Muscle layer of colon (tissue), 2 donors: ENCODE results near the gene IP6K3.

Source experiments
- H3K27ac ChIP-seq: one replicate; pipeline ENCODE4 v1.7.0; 2013; ENCODE audit warnings: low read depth, mild to moderate bottlenecking, low read length, moderate library complexity
- H3K27me3 ChIP-seq, 2 donors: one replicate each; pipeline ENCODE4 v1.7.0; 2013; ENCODE audit warnings: low read length in 2 of 2, mild to moderate bottlenecking in 2 of 2; ENCODE audit not compliant: insufficient read depth in 2 of 2, control insufficient read depth in 1 of 2
- H3K36me3 ChIP-seq: one replicate; pipeline ENCODE4 v1.7.0; 2013; ENCODE audit warnings: mild to moderate bottlenecking, low read length; ENCODE audit not compliant: insufficient read depth
- H3K4me1 ChIP-seq: one replicate; pipeline ENCODE4 v1.7.0; 2013; ENCODE audit warnings: mild to moderate bottlenecking, low read length; ENCODE audit not compliant: insufficient read depth
- H3K4me3 ChIP-seq, 2 donors: one replicate each; pipeline ENCODE4 v1.7.0; 2013; ENCODE audit warnings: low read length in 2 of 2, low read depth in 1 of 2, mild to moderate bottlenecking in 1 of 2, moderate library complexity in 1 of 2
- H3K9ac ChIP-seq: one replicate; pipeline ENCODE4 v1.7.0; 2013; ENCODE audit warnings: low read length
- H3K9me3 ChIP-seq: one replicate; pipeline ENCODE4 v1.7.0; 2013; ENCODE audit warnings: mild to moderate bottlenecking, low read length
- donor health status: abdominal sarcoma.
- donor health status: Adenocarcinoma of cecum.

The IP6K3 gene

DNA sequence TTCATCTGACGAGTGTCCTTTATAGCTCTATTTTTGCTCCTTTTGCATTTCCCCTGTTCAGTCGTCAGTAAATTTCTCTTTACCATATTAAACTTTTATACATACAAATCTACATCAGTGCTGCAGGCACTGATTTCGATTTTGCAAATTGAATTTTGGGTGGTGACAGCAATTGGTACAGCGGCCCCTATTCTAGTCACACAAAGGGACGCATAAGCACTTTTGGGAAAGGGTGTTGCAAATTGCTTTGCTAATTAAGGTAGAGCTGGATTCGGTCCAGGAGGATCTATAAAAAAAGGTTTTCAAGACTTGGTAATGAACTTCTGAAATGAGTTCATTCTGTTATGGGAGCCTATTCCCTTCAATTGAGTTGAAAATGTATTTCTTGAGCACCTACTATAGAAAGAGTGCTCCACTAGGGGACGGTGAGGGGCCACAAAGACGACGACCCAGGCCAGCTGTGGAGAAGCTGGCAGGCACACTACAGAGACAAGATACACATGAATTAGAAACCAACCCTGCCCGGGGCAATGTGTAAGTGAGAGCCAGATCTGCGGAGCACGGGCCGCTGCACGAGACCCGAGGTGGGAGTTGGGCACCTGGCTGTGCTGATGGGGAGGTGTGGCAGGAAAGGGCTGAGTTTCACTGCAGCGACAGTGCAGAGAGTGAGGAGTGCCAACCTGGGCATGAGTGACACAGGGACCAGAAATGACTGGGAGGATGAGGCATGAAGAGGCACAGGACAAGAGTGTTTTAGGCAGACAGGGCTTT lies 40.6 kb downstream of the IP6K3 start:
- peaks cover 12% of the 10 kb centered on the region for H3K4me1 ChIP-seq
- no peak overlapping the region for H3K4me3 ChIP-seq
- no peaks in the 10 kb centered on the region for H3K9me3 ChIP-seq
- H3K27me3 ChIP-seq: no peaks in the 10 kb centered on the region
- no peak overlapping the region for H3K27ac ChIP-seq
- H3K9ac ChIP-seq: no peak overlapping the region
- peaks cover 6% of the 10 kb centered on the region for H3K36me3 ChIP-seq

- peaks cover 6% of the 10 kb centered on the region for H3K36me3 ChIP-seq
- no peak overlapping the region for H3K4me3 ChIP-seq
- no peaks in the 10 kb centered on the region for H3K27me3 ChIP-seq
- peaks cover 5% of the 10 kb centered on the region for H3K4me1 ChIP-seq
- no peak overlapping the region for H3K27ac ChIP-seq
- no peak overlapping the region for H3K9ac ChIP-seq
- no peaks in the 10 kb centered on the region for H3K9me3 ChIP-seq
Measured at GRCh38 chr6:33705268-33705885, 41.3 kb downstream of the IP6K3 start.

DNA sequence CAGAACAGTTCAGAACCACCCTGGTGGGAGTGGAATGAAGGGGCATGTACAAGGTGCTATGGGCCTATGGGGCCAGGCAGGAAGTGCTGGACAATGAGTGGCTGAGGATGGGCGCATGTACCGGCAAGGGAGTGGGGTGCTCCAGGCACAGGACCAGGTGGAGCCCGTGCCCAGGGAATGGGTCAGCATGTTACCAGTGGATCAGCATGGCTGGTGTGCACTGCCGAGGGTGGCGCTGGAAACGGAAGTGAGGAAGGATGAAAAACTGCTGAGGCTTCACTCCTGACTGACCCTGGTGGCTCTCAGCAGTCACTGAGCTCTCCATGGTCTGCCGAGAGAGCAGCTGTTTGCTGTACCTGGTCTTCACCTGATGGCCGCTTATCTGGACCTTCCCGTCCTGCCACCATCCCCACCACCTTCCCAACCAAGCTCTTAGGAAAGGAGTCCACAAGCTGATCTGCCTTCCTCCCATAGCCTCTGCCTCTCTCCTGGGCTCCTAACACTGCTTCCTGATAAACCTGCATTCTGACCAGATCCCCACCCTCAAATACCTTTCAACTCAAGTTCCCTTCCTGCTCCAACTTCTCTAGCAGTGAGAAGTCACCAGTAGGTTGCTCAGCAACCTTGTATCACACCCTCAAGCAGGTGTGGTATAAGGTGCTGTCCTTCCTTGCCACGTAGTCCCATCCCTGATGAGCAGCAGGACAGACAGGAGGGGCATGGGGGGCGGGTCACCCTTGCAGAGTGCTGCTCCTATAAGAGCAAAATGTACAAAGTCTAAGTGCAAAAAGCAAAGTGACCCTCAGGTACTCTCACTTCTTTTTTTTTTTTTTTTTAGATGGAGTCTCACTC lies 42.3 kb downstream of the IP6K3 start:
- H3K36me3 ChIP-seq: peaks cover 3% of the 10 kb centered on the region
- no peaks in the 10 kb centered on the region for H3K4me1 ChIP-seq
- H3K9ac ChIP-seq: no peak overlapping the region
- no peak overlapping the region for H3K4me3 ChIP-seq
- no peaks in the 10 kb centered on the region for H3K9me3 ChIP-seq
- no peaks in the 10 kb centered on the region for H3K27me3 ChIP-seq
- no peak overlapping the region for H3K27ac ChIP-seq

GRCh38 chr6:33702345-33702977 lies 44.2 kb downstream of the IP6K3 start:
- H3K36me3 ChIP-seq: no peaks in the 10 kb centered on the region
- H3K9ac ChIP-seq: no peak overlapping the region
- H3K27me3 ChIP-seq: no peaks in the 10 kb centered on the region
- H3K9me3 ChIP-seq: no peaks in the 10 kb centered on the region
- H3K27ac ChIP-seq: no peak overlapping the region
- no peak overlapping the region for H3K4me3 ChIP-seq
- no peaks in the 10 kb centered on the region for H3K4me1 ChIP-seq

DNA sequence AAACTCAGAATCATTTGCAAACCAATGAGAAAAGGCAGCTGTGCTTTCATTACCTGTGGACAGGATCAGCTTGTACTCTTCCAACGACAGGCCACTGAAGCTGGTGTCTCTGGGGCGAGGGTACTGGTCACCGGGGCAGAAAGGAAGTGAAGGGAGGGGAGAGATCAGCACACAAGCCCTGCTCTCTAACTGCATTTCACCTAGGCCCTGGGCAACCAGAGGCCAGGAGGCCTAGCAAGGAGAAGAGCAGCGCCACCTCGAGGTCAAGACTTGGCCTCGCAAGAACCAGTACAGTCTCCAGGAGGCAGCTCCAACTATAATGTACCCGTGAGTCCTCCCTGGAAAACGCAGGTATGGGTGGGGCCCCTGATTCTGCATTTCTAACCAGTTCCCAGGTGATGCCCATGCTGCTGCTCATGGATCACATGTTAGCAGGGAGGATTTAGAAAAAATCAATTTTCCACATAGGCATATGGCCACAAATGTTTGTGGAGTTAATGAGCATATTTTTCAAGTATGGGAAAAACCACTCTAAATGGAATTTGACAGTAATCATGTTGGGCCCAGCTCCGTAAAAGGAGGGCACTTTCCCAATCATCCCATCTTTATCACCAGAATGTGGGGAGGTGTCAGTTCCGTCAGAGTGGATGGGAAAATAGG lies 46.2 kb downstream of the IP6K3 start:
- Histone ChIP-seq H3K9ac (no peak overlapping the region), H3K9me3 (no peaks in the 10 kb centered on the region), H3K27ac (no peak overlapping the region), H3K4me1 (peaks cover 10% of the 10 kb centered on the region), H3K27me3 (no peaks in the 10 kb centered on the region), H3K36me3 (peaks cover 10% of the 10 kb centered on the region), H3K4me3 (no peak overlapping the region)

DNA sequence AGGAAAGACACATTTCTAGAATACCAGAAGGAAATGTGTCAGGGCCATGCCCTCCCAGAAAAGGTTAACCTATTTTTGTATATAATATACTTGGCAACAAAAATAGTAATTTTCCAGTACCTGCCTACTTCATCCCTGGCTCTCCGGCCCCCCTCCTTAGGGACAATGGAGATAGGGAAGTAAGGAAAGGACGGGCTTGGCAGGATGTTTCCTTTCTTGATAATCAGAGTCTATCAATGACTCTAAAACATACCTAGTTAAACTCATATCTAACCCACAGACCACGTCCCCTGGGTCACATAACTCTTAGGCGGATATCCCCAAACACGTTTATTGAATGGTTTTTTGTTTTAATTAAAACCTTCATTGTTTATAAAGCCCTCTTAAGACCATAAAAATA lies 47.0 kb downstream of the IP6K3 start:
- H3K4me1 ChIP-seq: peaks cover 16% of the 10 kb centered on the region
- H3K27me3 ChIP-seq: no peaks in the 10 kb centered on the region
- no peaks in the 10 kb centered on the region for H3K9me3 ChIP-seq
- H3K36me3 ChIP-seq: peaks cover 17% of the 10 kb centered on the region
- H3K4me3 ChIP-seq: no peak overlapping the region
- H3K9ac ChIP-seq: no peak overlapping the region
- H3K27ac ChIP-seq: no peak overlapping the region

- Histone ChIP-seq H3K4me1 (peaks cover 16% of the 10 kb centered on the region), H3K36me3 (peaks cover 17% of the 10 kb centered on the region), H3K27me3 (no peaks in the 10 kb centered on the region), H3K27ac (no peak overlapping the region), H3K9ac (no peak overlapping the region), H3K4me3 (no peak overlapping the region), H3K9me3 (no peaks in the 10 kb centered on the region)
Measured at GRCh38 chr6:33699131-33699530, 47.6 kb downstream of the IP6K3 start.

- no peak overlapping the region for H3K9ac ChIP-seq
- no peaks in the 10 kb centered on the region for H3K27me3 ChIP-seq
- no peak overlapping the region for H3K27ac ChIP-seq
- H3K36me3 ChIP-seq: peaks cover 17% of the 10 kb centered on the region
- no peaks in the 10 kb centered on the region for H3K9me3 ChIP-seq
- no peak overlapping the region for H3K4me3 ChIP-seq
- peaks cover 20% of the 10 kb centered on the region for H3K4me1 ChIP-seq
Measured at GRCh38 chr6:33698494-33698893, 48.2 kb downstream of the IP6K3 start.

- no peak overlapping the region for H3K27ac ChIP-seq
- H3K27me3 ChIP-seq: no peaks in the 10 kb centered on the region
- H3K36me3 ChIP-seq: peaks cover 17% of the 10 kb centered on the region
- H3K4me3 ChIP-seq: no peak overlapping the region
- no peaks in the 10 kb centered on the region for H3K9me3 ChIP-seq
- no peak overlapping the region for H3K9ac ChIP-seq
- H3K4me1 ChIP-seq: peaks cover 24% of the 10 kb centered on the region
Measured at GRCh38 chr6:33697845-33698244, 48.9 kb downstream of the IP6K3 start.

- Histone ChIP-seq H3K4me1 (peaks cover 24% of the 10 kb centered on the region), H3K4me3 (no peak overlapping the region), H3K27ac (no peak overlapping the region), H3K27me3 (no peaks in the 10 kb centered on the region), H3K9ac (no peak overlapping the region), H3K9me3 (no peaks in the 10 kb centered on the region), H3K36me3 (peaks cover 17% of the 10 kb centered on the region)
Measured at GRCh38 chr6:33696548-33697518, 49.9 kb downstream of the IP6K3 start.
